ENCODE results near the gene LILRB4.
"Not testable (repeated sequence)": the region's sequence is repeated elsewhere in the genome, so short reads cannot be mapped to it uniquely, and the experiment has no call there.

DNA sequence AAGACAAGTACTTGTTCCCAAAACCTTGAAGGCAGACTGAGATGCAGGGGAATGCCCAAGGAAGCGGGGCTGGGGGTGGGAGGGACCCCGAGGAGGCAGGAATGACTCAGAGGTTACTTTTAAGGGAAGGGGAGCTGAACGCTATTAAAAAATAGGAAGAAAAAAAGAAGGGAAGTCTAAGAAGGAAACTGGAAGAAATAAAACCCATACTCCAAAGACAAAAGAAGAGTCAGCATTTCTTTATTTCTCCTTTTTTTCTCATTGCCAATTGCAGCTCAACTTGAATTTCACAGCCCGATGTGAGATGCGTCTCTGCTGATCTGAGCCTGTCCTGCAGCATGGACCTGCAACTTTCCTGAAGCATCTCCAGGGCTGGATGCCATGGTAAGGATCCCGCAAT, 19.2 kb upstream of the LILRB4 start:
- TF ChIP-seq, protein P1, sequence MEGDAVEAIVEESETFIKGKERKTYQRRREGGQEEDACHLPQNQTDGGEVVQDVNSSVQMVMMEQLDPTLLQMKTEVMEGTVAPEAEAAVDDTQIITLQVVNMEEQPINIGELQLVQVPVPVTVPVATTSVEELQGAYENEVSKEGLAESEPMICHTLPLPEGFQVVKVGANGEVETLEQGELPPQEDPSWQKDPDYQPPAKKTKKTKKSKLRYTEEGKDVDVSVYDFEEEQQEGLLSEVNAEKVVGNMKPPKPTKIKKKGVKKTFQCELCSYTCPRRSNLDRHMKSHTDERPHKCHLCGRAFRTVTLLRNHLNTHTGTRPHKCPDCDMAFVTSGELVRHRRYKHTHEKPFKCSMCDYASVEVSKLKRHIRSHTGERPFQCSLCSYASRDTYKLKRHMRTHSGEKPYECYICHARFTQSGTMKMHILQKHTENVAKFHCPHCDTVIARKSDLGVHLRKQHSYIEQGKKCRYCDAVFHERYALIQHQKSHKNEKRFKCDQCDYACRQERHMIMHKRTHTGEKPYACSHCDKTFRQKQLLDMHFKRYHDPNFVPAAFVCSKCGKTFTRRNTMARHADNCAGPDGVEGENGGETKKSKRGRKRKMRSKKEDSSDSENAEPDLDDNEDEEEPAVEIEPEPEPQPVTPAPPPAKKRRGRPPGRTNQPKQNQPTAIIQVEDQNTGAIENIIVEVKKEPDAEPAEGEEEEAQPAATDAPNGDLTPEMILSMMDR (IDR thresholded peaks at IDR 0.05 in 8 of 11, conservative IDR thresholded peaks at IDR 0.05 in 3 of 11), result not testable (repeated sequence)
- TF ChIP-seq POLR2AphosphoS5 (IDR thresholded peaks at IDR 0.05), result not testable (repeated sequence)

All from spleen (tissue), 7 donors.